Ovary (tissue), 3 donors: Measurements from ENCODE around the gene GFM2.

ENCODE experiments used
- CTCF ChIP-seq, 3 donors: fragments of 450-650 bp in 2 of 3; fragments of 200-600 bp in 1 of 3; IDR thresholded peaks; one replicate each; pipeline versions ENCODE4 v1.5.1 to v1.8.0; 2016 to 2022; ENCODE audit warnings: antibody characterized with exemption in 3 of 3, mild to moderate bottlenecking in 1 of 3
- POLR2A ChIP-seq: fragments of 450-650 bp; IDR thresholded peaks from one replicate; pipeline ENCODE4 v1.6.1; 2017; ENCODE audit warnings: antibody characterized with exemption, mild to moderate bottlenecking, moderate library complexity
- donor health status: DM: no; HTN: no; CAD: no.

- TF ChIP-seq CTCF (IDR thresholded peaks at IDR 0.05) (no peak), POLR2A (no peak)
These were observed 32.3 kb upstream of the GFM2 start for GRCh38 chr5:74798977-74799911.
